Measurements from ENCODE around the gene PKD2L2. TPM values are rescaled to one million over a fixed set of nuclear protein-coding genes. Genes with fewer than 3 reads are reported as not detected.
"Not testable (repeated sequence)": the region's sequence is repeated elsewhere in the genome, so short reads cannot be mapped to it uniquely, and the experiment has no call there.

PKD2L2 gene
- total RNA-seq, 2 experiments from 2014 or later, result not detected

- intact Hi-C loops (cut with micrococcal nuclease), result loop anchor here (10.0 kb wide), 1 partner anchor 181 kb away; the partner anchor contains the start of gene HNRNPA0
- DNase-seq, result no peak
- ChIA-PET CTCF (interaction anchor here (0.6 to 0.9 kb wide), 3 partner anchors 18 to 91 kb away, joined by 3 read pairs; no protein-coding TSS in a partner anchor), POLR2A (no interaction called here)
- H3K4me1 Mint-ChIP-seq (ENCODE audit: low read depth), result peaks cover 18% of the 10 kb centered on the region
- H3K36me3 Mint-ChIP-seq, result peaks cover 28% of the 10 kb centered on the region
- no peak overlapping the region for H3K27ac Mint-ChIP-seq
- H3K4me3 Mint-ChIP-seq, result no peak overlapping the region
- H3K27me3 Mint-ChIP-seq, result no peaks in the 10 kb centered on the region
- no peaks in the 10 kb centered on the region for H3K9me3 Mint-ChIP-seq
Observed at GRCh38 chr5:137935694-137936093, 46.4 kb downstream of the PKD2L2 start.

GRCh38 chr5:137937994-137938750 lies 48.9 kb downstream of the PKD2L2 start:
- Mint-ChIP-seq H3K27ac (no peak overlapping the region), H3K4me3 (no peak overlapping the region), H3K27me3 (no peaks in the 10 kb centered on the region), H3K9me3 (no peaks in the 10 kb centered on the region), H3K4me1 (ENCODE audit: low read depth) (peaks cover 18% of the 10 kb centered on the region), H3K36me3 (peaks cover 44% of the 10 kb centered on the region)
- ChIA-PET CTCF (no interaction called here), POLR2A (interaction anchor here (1.0 to 1.1 kb wide), 2 partner anchors 56 to 59 kb away, joined by 3 read pairs; no protein-coding TSS in a partner anchor)
- DNase-seq, result peak; percentile 28
- intact Hi-C loops (cut with micrococcal nuclease), result loop anchor here (2.0 to 10.0 kb wide), 3 partner anchors 59 to 183 kb away; partner anchors contain the start of genes FAM13B and HNRNPA0

- intact Hi-C loops (cut with micrococcal nuclease), result loop anchor here (2.0 to 10.0 kb wide), 3 partner anchors 58 to 184 kb away; partner anchors contain the start of genes FAM13B and HNRNPA0
- CTCF ChIA-PET, result no interaction called here
- Mint-ChIP-seq H3K4me1 (ENCODE audit: low read depth) (peaks cover 18% of the 10 kb centered on the region), H3K9me3 (no peaks in the 10 kb centered on the region), H3K27ac (peak overlapping the region; percentile 77), H3K4me3 (no peak overlapping the region), H3K36me3 (peaks cover 44% of the 10 kb centered on the region), H3K27me3 (no peaks in the 10 kb centered on the region)
- DNase-seq, result no peak
- POLR2A ChIA-PET, result no interaction called here
Observed at GRCh38 chr5:137938751-137939143, 49.5 kb downstream of the PKD2L2 start.

- DNase-seq, result no peak
- Mint-ChIP-seq H3K4me1 (ENCODE audit: low read depth) (peaks cover 18% of the 10 kb centered on the region), H3K27ac (peak overlapping the region; percentile 77), H3K4me3 (no peak overlapping the region), H3K27me3 (no peaks in the 10 kb centered on the region), H3K9me3 (no peaks in the 10 kb centered on the region), H3K36me3 (peaks cover 50% of the 10 kb centered on the region)
- intact Hi-C loops (cut with micrococcal nuclease), result loop anchor here (2.0 to 10.0 kb wide), 3 partner anchors 57 to 185 kb away; partner anchors contain the start of genes FAM13B and HNRNPA0
- ChIA-PET CTCF (no interaction called here), POLR2A (no interaction called here)
Observed at GRCh38 chr5:137939331-137939730, 50.1 kb downstream of the PKD2L2 start.

GRCh38 chr5:137944280-137944679 lies 55.0 kb downstream of the PKD2L2 start:
- CTCF ChIA-PET; H3K4me3 Mint-ChIP-seq; H3K27me3 Mint-ChIP-seq; DNase-seq; H3K27ac Mint-ChIP-seq; H3K4me1 Mint-ChIP-seq (ENCODE audit: low read depth); intact Hi-C loops (cut with micrococcal nuclease); H3K9me3 Mint-ChIP-seq: not testable (repeated sequence)
- peaks cover 70% of the 10 kb centered on the region for H3K36me3 Mint-ChIP-seq
- POLR2A ChIA-PET, result interaction anchor here (1.1 kb wide), 1 partner anchor 11 kb away, joined by 4 read pairs; no protein-coding TSS in a partner anchor

- Mint-ChIP-seq H3K4me1 (ENCODE audit: low read depth) (no peaks in the 10 kb centered on the region), H3K27ac (no peak overlapping the region), H3K9me3 (no peaks in the 10 kb centered on the region), H3K27me3 (no peaks in the 10 kb centered on the region), H3K36me3 (peaks cover 63% of the 10 kb centered on the region), H3K4me3 (no peak overlapping the region)
- CTCF ChIA-PET, result no interaction called here
- no peak for DNase-seq
- intact Hi-C loops (cut with micrococcal nuclease), result no loop called here
- POLR2A ChIA-PET, result no interaction called here
Observed at GRCh38 chr5:137945825-137946224, 56.6 kb downstream of the PKD2L2 start.

GRCh38 chr5:137954131-137954879 lies 65.0 kb downstream of the PKD2L2 start:
- no peaks in the 10 kb centered on the region for H3K4me1 Mint-ChIP-seq (ENCODE audit: low read depth)
- no peaks in the 10 kb centered on the region for H3K9me3 Mint-ChIP-seq
- POLR2A ChIA-PET, result interaction anchor here (1.0 kb wide), 1 partner anchor 35 kb away, joined by 3 read pairs; no protein-coding TSS in a partner anchor
- intact Hi-C loops (cut with micrococcal nuclease), result no loop called here
- peaks cover 29% of the 10 kb centered on the region for H3K36me3 Mint-ChIP-seq
- H3K27ac Mint-ChIP-seq, result no peak overlapping the region
- CTCF ChIA-PET, result interaction anchor here (0.8 to 3.5 kb wide), 5 partner anchors 18 to 175 kb away, joined by 3 to 13 read pairs (median 3); no protein-coding TSS in a partner anchor
- H3K4me3 Mint-ChIP-seq, result no peak overlapping the region
- DNase-seq, result no peak
- no peaks in the 10 kb centered on the region for H3K27me3 Mint-ChIP-seq

GRCh38 chr5:137957948-137958347 lies 68.7 kb downstream of the PKD2L2 start:
- POLR2A ChIA-PET, result no interaction called here
- no peak overlapping the region for H3K4me3 Mint-ChIP-seq
- H3K27ac Mint-ChIP-seq, result no peak overlapping the region
- H3K9me3 Mint-ChIP-seq, result no peaks in the 10 kb centered on the region
- no peaks in the 10 kb centered on the region for H3K4me1 Mint-ChIP-seq (ENCODE audit: low read depth)
- intact Hi-C loops (cut with micrococcal nuclease), result no loop called here
- H3K27me3 Mint-ChIP-seq, result no peaks in the 10 kb centered on the region
- CTCF ChIA-PET, result no interaction called here
- no peak for DNase-seq
- H3K36me3 Mint-ChIP-seq, result peaks cover 26% of the 10 kb centered on the region

GRCh38 chr5:137959488-137959887 lies 70.2 kb downstream of the PKD2L2 start:
- POLR2A ChIA-PET, result no interaction called here
- Mint-ChIP-seq H3K4me1 (ENCODE audit: low read depth) (no peaks in the 10 kb centered on the region), H3K9me3 (no peaks in the 10 kb centered on the region), H3K27ac (no peak overlapping the region), H3K36me3 (peaks cover 20% of the 10 kb centered on the region), H3K4me3 (no peak overlapping the region), H3K27me3 (no peaks in the 10 kb centered on the region)
- no peak for DNase-seq
- CTCF ChIA-PET, result no interaction called here
- intact Hi-C loops (cut with micrococcal nuclease), result no loop called here

- Mint-ChIP-seq H3K9me3 (no peaks in the 10 kb centered on the region), H3K4me1 (ENCODE audit: low read depth) (no peaks in the 10 kb centered on the region), H3K36me3 (peaks cover 20% of the 10 kb centered on the region), H3K27ac (no peak overlapping the region), H3K27me3 (no peaks in the 10 kb centered on the region), H3K4me3 (no peak overlapping the region)
- no peak for DNase-seq
- ChIA-PET POLR2A (no interaction called here), CTCF (no interaction called here)
- intact Hi-C loops (cut with micrococcal nuclease), result no loop called here
Observed at GRCh38 chr5:137960141-137960540, 70.9 kb downstream of the PKD2L2 start.

- ChIA-PET CTCF (no interaction called here), POLR2A (no interaction called here)
- no peak overlapping the region for H3K4me3 Mint-ChIP-seq
- H3K27me3 Mint-ChIP-seq, result no peaks in the 10 kb centered on the region
- no peak overlapping the region for H3K27ac Mint-ChIP-seq
- no peak for DNase-seq
- no peaks in the 10 kb centered on the region for H3K9me3 Mint-ChIP-seq
- H3K36me3 Mint-ChIP-seq, result peaks cover 24% of the 10 kb centered on the region
- no peaks in the 10 kb centered on the region for H3K4me1 Mint-ChIP-seq (ENCODE audit: low read depth)
- intact Hi-C loops (cut with micrococcal nuclease), result no loop called here
Observed at GRCh38 chr5:137960819-137961218, 71.6 kb downstream of the PKD2L2 start.

- H3K27me3 Mint-ChIP-seq; CTCF ChIA-PET; DNase-seq; H3K27ac Mint-ChIP-seq; H3K4me1 Mint-ChIP-seq (ENCODE audit: low read depth); intact Hi-C loops (cut with micrococcal nuclease); H3K4me3 Mint-ChIP-seq; POLR2A ChIA-PET: not testable (repeated sequence)
- Mint-ChIP-seq H3K9me3 (peaks cover 11% of the 10 kb centered on the region), H3K36me3 (peaks cover 30% of the 10 kb centered on the region)
Observed at GRCh38 chr5:137970384-137970783, 81.1 kb downstream of the PKD2L2 start.

Measured in activated CD4-positive, alpha-beta memory T cell treated with anti-CD3 and anti-CD28 coated beads for 36 hours (primary cell).